NCI-H2196 (cell line): ENCODE data around the gene ARMC9.
"Not testable (repeated sequence)": the region's sequence is repeated elsewhere in the genome, so short reads cannot be mapped to it uniquely, and the experiment has no call there.

Experiments used
- DNase-seq: peaks from one replicate; lab custom pipeline; 2025; ENCODE audit not compliant: unreplicated experiment; lab: John Stamatoyannopoulos, UW

ARMC9 gene

DNA sequence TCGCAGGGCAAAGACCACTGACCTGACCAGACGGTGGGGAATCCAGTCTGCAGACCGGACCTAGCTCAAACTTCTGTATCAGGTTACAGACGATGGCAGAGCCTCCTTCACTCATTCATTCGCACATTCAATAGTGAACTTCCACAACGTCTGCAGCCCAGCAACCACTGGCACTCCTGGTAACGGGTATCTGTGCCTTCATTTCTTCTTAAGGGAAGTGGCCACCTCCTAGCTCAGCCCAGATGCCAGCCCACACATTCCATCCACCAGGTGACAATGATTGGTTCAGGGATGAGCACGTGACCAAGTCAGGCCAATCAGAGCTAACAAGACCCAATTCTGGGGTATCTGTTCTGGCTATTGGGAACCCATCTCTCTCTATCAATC lies 15.9 kb upstream of the ARMC9 start:
- DNase-seq, result no peak

DNA sequence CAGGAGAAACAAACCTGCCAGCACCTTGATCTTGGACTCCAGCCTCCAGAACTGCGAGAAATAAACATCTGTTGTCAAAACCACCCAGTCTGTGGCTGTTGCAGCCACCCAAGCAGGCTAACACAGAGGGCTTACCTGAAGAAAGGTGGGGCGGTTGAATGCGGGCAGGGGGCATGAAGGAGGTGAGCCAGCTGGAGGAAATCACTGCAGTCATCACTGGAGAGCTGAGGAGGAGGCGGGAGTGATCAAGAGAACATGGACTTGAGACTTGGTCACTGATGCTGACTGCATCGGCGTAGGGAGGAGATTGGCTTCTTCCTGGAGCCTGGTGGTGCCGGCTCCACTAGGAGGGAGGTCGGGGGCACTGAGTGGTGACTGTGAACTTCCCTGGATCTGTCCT lies 14.6 kb upstream of the ARMC9 start:
- no peak for DNase-seq

DNA sequence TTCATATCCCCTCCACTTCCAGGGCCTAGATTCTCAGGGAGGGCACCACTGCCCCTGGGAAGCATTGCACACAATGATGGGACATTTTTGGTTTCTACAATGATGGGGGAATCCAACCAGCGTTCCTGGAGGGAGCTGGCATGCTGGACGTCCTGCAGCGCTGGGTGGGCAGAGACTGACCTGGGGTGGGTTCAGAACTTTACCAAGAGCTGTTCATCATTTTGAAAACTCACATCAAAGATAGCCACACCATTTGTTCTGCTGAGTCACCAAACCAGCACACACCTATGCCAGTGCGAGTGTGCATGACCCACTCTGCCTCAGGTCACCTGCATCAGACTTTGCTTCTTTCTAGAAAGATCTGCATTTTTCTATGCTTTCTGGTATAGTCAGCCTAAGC lies 14.1 kb upstream of the ARMC9 start:
- no peak for DNase-seq

DNA sequence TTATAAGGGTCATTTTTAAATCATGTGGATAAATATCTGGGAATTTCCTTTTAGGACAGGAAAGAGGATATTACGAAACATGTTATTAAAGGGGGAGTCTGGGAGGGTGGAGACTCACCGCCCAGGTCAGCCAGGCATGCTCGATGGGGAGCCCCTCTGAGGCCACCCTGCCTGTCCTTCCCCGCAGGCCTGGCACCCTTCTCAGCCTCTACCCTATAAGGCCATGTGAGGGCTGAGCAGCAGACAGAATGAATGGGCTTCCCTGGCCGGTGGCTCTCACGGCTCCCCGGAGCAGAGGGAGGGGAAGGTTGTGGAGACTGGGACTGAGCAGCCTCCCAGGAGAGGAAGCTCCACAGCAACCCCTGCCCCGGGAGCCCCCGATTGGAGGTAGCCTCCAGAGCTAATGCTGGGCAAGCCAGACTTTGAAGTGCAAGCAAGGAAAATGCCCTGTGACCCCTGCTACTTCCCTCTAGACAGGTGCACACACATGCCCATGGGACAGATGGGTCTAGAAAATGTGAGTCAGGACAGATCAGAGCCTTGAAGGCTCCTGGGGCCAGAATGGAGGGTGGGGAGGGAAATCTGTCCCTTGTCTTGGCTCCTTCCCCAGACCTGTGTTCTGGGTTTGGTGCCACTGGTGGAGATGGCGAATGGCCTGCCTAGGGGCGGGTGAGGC lies 13.2 kb upstream of the ARMC9 start:
- DNase-seq, result no peak

DNA sequence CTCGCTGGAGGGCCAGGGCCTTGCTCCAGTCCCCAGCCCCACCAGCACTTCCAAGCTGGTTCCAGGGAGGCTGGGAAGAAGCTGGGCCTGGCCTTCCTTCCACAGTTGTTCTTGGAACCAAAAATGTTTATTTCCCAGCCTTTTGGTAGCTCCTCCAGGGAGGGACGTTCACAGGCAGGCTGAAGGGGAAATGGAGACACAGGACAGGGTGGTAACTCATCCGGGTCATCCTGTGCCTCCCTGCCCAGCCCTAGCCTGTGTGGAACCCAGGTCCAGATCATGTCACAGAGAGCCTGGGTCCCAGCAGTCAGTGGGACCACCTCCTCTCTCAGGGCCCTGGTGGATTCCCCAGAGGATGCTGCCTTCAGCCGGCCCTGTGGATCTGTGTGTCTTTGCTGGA lies 12.5 kb upstream of the ARMC9 start:
- DNase-seq, result no peak

DNA sequence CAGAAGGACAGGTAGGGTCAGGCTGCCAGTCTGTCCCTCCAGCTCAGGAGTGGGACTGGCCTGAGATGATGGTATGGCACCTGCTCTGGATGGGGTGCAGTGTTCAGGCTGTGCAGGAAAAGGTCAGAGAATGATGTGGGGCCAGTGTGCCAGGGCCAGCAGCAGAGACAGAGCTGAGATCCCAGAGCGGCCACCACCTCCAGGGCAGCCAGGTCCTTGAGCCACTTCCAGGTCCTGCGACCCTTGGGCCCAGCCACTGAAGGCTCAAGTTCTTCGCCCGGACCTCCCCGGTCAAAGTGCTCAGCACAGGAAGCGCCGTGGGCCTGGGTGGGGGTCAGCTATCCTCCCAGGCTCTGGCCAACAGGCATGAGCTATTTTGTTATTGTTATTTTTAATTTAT lies 12.1 kb upstream of the ARMC9 start:
- DNase-seq, result no peak

DNA sequence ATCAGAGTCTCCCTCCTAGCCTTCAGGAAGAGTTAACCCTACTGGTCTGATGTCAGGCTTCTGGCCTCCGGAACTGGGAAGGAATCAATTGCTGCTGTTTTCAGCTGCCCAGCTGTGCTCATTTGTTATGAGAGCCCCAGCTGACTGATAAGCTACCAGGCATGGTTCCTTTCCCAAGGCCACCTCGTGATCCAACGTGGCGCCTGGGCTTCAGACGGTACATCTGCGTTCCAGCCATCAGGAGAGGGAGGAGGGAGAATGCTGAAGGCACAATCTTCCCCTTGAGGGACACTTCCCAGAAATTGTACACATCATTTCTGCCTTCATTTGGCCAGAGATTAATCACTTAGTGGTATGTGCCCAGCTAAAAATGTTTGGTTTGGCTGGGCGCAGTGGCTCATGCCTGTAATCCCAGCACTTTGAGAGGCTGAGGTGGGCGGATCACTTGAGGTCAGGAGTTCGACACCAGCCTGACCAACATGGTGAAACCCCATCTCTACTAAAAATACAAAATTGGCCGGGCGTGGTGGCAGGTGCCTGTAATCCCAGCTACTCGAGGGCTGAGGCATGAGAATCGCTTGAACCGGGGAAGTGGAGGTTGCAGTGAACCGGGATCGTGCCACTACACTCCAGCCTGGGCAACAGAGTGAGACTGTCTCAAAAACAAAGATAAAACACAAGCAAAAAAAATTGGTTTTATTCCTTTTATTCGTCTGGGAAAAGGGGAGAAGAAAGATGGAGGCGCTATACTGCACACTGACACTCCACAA lies 10.5 kb upstream of the ARMC9 start:
- DNase-seq, result no peak

DNA sequence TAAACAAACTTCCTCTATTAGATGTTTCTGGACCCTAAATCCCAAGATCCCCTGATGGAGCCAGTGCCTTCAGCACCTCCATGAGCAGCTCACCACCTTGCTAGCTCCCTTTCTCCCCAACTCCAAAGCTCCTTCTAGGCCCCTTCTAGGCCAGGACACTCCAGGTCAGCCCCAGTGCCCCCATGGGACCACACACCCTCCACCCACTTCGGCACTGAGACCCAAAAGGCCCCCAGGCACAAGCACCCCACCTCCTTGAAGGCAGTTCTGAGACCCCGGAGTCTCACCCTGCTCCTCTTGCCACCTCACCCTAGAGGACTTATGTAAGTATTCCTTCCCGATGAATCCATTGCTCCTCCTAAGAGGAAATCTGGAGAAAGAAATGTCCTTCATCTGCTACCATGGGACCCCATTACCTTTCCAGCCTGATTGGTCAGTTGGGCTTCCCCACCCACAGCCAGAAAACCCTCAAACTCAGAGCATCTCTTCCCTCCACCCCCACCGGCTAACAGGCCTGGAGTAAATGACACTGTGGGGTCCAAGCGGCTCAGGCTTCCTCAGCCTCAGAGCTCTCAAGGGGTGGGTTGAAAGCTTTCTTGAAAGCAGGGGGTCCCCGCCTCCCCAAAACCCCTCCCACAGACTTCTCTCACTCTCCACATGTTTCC lies 9.8 kb upstream of the ARMC9 start:
- no peak for DNase-seq

DNA sequence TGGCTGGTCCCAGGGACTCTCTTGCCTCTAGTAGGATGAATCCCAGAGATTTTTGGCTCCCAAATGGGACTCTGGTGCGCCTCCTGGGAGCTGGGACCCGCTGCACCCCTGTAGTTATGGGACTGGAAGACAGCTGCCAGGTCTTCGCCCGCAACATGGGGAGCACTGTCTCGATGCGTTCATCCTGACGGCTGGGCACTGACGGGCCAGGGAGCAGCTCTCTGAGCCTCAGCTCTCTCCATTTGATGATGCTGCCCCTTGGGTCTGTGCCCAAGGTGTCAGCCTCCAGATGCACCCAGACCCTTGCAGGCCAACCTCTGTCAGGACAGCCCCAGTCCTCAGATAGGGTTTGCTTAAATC lies 9.3 kb upstream of the ARMC9 start:
- DNase-seq, result no peak

DNA sequence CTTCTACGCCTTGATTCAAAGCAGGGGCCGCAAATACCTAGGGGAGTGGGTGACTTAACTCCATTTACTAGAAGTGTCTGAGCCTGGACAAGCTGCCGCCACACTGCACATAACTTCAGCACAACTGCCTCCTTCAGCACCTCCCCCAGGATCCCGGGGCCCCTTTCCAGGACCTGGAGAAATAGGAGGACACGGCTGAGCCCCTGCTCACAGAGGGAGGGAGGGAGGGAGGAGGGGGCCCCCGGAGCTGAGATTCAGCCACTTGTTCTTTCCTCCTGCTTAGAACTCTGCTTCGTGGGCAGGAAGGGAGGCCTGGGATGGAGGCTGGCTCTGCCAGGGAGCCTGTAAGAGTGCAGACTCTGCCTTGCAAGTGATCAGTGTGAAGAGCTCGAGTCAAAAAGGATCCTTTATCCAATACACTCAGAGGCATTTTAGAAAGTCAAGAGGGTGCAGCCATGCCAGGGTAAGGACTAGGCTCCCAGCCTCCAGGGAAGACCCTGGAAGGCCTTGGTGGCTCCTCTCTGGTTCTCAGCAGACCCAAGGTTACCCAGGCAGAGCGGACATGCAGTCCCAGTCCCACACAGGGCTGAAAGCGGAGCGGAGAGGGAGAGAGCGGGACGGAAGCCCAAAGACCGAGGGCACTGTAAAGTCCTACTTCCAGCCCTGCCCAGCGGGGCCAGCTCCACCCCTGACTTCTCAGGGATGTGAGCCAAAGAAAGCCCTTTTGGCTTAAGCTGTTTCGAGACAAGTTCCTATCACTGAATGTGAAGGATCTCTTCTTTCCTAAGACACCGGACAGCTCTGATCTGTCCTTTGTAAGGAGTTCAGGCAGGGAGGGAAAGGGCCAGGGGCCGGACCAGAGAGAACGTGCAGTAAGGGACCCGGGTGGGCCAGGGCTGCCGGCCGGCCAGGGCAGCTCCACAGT lies 8.6 kb upstream of the ARMC9 start:
- DNase-seq, result no peak

DNA sequence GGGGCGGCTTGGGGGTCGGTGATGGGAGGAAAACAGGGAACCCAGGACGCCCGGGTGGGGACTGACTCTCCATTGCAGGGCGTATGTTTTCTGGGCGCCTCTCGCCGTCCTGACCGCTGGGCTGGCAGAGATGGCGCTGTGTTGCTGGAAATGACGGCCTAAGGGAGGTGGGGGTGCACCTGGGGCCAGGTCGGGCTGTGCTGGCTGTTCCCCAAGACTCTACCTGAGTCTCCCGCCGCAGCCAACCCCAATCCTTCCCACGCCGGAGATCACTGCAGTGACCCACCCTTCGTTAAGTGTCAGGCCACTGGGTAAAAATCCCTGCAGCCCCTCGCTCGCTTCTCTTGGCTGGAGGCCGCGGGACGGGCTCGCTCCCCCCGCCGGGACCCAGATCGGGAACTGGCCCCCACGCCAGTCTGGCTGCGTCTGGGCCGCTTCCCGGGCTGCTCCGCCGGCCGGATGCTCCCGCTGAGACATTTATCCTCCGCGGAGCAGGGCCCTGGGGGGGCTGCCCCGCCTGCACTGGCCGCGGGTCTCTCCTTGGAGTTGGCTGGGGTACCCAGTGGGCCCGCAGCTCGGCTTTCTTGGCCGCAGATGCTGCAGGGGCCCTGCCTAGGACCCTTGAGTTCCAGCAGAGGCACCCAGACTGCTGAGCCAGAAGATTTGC lies 7.8 kb upstream of the ARMC9 start:
- DNase-seq, result no peak

DNA sequence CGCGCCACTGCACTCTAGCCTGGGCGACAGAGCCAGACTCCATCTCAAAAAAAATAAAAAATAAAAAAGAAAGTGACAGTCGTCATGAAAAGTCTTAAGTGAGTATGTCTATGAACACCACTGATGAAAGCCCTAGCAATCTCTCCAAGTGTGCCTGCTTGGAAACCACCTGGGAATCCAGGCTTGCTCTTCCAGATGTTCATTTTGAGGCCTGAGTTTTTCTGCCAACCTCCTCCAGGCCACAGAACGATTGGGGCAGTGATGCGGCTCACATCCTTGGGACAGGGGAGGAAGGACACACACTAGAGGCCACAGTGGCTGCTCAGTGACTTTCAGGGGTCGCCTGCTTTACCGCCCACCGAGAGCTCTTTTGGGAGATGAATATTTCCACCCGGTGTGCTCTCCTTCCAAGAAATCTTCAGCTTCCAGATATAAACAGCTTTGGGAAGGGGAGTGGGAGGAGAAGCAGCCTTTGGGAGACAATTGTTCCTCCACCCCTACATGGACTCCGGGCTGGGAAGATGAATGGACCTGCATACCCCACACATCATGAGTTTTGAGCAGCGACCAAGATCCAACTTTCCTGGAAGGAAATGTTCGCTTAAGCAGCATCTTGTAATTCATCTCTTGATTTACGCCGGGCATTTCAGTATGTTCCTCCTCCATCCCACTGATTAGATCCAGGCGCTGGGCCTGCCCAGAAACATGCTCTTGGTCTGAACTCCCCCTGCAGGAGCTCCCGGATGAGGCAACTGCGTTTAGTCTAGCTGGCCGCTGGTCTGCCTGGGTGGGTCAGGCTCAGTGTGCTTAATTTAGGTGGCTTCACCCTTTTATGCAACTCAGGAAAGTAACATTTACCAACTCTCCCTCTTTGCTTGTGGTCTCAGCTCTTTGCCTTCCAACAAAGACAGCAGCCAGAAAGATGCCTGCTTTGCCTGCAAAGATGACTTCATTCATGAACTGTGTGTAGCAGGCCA lies 6.2 kb upstream of the ARMC9 start:
- no peak for DNase-seq

DNA sequence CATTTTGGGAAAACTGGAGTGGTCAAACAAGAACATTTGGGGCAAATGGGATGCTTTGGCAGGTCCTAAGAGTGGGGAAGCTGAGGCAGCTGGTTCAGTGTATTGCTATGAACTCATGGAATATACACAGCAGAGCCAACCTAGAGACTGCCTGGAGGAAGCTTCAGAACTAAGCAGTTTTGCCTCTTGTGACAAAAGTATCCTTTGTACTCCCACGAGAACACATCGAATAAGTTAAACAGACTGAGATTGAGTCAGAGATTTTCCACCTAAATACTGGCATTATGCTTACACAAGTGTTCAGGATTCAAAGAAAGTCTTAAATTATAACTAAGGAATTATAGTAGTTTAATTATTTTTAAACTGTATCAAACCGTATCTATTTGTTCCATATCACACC lies 5.2 kb upstream of the ARMC9 start:
- DNase-seq, result no peak

DNA sequence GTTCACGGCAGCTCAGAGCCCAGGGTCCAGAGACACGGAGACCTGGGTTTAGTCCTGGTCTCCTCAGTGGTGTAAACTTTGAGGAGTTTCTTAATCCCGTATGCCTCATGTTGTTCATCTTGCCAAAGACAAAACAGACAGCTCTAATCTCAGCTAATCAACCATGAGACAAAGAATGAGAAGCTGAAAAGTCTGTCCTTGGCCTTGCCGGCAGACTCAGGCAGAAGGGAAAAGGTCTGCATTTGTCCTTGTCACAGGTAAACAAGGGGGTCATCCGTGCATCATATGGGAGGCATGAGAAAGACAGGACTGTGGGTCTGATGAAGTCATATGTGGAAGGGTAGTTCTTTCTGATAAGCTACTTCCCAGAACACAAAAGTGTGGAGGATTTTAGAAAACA lies 1.8 kb upstream of the ARMC9 start:
- no peak for DNase-seq

DNA sequence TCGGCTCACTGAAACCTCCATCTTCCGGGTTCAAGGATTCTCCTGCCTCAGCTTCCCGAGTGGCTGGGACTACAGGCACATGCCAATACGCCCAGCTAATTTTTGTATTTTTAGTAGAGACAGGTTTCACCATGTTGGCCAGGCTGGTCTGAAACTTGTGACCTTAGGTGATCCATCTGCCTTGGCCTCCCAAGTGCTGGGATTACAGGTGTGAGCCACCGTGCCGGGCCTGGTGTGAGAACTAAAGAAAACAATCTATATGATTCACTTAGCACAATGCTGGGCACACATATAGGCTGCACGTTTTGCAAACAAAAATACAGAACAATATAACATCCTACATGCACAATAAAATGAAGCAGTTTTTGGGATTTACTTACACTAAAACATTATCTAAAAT lies 1.2 kb upstream of the ARMC9 start:
- DNase-seq, result not testable (repeated sequence)

DNA sequence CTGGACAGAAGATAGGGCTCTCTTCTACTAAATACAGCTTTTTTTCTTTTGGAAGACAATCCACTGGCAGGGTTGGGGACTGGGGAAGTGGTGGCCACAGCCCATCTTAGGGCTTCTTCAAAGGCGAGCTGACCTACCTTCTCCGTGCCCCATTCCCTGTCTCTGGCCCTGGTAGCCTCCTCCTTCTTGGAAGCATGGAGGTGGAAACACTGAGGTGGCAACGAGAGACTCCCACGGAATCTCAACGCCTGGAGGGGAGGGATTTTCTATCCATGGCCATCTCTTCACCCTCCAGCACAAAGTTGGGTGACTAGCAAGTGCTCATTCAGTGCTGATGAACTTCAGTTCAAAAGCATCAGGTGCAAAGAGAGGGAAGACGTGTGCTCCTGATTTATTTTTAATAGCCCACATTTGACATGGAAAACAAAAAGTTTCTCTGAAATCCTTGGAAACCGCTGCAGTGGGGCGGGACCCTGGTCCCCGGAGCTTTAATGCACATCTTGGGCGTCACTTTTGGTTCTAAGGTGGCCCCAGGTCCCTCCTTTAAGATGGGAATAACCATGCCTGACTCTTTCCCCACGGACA lies 633 bp upstream of the ARMC9 start:
- DNase-seq, result no peak

DNA sequence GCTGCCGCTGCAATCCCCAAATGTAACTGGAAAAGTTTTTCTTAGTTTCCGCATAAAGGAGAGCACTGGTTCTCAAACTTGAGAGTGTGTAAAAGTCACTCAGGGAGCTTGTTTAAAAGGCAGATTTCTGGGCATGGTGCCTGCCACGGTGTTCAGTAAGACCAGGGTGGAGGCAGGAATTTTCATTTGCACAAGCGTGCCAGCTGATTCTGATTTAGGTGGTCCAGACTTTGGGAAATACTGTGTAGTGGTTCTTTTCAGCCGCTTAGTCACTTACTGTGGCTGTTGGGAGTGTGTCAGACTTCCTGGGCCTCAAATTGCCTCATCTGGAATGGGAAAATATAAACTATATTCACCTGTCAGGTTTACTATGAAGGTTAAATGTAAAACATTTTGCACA lies 788 bp downstream of the ARMC9 start:
- no peak for DNase-seq

DNA sequence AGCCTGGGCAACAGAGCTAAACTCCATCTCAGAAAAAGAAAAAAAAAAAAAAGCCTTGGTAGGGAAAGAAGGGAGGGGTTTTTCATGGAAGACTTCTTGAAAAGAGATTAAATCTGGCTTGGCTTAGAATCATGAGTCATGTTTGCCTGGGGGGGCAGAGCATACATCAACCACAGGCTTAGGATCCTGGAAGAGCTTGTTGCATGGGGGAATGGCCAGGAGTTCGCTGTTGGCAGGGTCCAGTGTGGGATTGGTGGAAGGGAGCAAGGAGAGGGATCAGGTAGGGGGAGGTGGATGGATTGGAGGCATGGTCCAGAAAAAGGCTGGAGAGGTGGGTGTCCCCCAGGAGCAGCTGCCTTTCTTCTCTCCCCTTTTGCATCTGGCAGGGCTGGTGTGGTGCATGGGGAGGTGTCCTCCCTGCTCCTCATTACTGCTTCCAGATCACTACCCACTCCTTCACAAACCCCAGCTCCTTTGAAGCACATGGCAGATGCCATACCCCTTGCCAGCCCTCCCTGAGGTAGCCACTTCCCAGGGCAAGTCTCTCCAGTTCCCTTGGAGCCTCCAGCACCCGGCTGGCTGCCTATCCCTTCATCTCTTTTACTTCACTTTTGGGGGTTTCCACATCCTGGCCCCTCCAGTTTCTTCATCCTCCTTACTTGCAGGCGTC lies 2.5 kb downstream of the ARMC9 start:
- no peak for DNase-seq

DNA sequence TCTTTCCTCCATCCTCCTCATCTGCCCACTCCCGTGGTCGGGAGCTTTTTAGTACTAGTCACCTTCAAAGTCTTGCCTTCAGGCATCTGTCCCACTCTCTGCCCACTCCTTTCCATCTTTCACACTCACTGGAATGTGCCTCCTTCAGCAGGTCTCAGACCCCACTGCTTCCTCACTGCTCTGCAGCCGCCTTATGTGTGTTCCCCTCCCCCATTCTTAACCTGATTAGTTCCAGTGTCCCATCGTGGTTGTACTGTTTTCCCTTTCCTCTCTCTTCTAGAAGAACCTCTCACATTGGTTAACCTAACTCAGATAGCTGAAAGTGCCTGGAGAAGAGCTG lies 3.0 kb downstream of the ARMC9 start:
- DNase-seq, result no peak
